Cardiac fibroblast (primary cell): ENCODE results near the gene ADGRA1.

Experiments used
- DNase-seq, 2 donors: peaks; one replicate each; pipeline versions ENCODE4 v3.0.0 to v3.0.0-alpha.2; 2010; ENCODE audit warnings: low read depth in 2 of 2
- H3K4me3 ChIP-seq, 2 donors: replicated peaks in 1 of 2; 1 replicate in 1 of 2; 2 replicates in 1 of 2; pipeline ENCODE4 v1.5.1; 2011; ENCODE audit warnings: low read depth in 2 of 2, low read length in 2 of 2, mild to moderate bottlenecking in 2 of 2, moderate library complexity in 1 of 2
- TF ChIP-seq, protein P1 (sequence below): IDR thresholded peaks from one replicate; pipeline ENCODE4 v1.5.1; 2011; ENCODE audit warnings: low read depth, mild to moderate bottlenecking, low read length, inconsistent platforms

Gene ADGRA1

GRCh38 chr10:133121479-133121878 is 33.8 kb downstream of the ADGRA1 start:
- DNase-seq, result no peak
- TF ChIP-seq, protein P1, sequence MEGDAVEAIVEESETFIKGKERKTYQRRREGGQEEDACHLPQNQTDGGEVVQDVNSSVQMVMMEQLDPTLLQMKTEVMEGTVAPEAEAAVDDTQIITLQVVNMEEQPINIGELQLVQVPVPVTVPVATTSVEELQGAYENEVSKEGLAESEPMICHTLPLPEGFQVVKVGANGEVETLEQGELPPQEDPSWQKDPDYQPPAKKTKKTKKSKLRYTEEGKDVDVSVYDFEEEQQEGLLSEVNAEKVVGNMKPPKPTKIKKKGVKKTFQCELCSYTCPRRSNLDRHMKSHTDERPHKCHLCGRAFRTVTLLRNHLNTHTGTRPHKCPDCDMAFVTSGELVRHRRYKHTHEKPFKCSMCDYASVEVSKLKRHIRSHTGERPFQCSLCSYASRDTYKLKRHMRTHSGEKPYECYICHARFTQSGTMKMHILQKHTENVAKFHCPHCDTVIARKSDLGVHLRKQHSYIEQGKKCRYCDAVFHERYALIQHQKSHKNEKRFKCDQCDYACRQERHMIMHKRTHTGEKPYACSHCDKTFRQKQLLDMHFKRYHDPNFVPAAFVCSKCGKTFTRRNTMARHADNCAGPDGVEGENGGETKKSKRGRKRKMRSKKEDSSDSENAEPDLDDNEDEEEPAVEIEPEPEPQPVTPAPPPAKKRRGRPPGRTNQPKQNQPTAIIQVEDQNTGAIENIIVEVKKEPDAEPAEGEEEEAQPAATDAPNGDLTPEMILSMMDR, result no peak
- no peak overlapping the region for H3K4me3 ChIP-seq

DNA sequence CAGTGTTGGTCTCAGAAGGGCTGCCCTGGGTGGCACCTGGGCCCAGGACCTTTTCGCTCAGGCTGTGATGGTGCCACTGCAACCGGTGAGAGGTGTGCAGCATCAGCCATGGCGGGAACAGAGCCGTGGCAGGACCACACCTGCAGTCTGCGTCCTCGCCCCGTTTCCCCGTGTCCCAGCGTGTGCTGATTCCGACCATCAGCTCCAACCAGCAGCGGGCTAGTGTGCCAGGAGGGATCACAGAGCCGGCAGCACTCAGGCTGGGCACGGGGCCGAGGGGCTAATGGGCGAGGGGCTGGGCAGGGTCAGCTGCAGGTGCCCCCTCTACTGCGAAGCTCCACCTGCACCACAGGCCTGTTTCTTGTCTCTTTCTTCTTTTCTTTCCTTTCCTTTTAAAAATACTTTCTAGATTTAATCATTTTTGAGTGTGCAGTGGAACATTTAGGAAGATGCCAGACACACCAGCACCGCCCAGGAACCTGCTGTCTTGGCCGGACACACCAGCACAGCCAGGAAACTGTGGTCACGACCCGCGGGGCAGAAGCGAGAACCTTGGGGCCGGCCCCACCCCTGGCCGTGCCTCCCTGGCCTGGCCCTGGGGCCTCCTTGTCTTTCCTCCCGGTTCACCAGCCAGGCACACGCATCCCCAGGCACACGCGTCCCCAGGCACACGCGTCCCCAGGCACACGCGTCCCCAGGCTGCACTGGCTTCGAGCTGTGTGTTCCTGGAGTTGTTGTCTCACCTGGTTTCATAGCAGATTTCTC is 34.6 kb downstream of the ADGRA1 start:
- DNase-seq, result no peak
- H3K4me3 ChIP-seq, result no peak overlapping the region
- TF ChIP-seq, protein P1, result no peak

- TF ChIP-seq, protein P1, result no peak
- DNase-seq, result no peak
- no peak overlapping the region for H3K4me3 ChIP-seq
Observed at GRCh38 chr10:133123050-133123745, 35.5 kb downstream of the ADGRA1 start.

GRCh38 chr10:133123746-133124356 is 36.1 kb downstream of the ADGRA1 start:
- TF ChIP-seq, protein P1, result no peak
- no peak for DNase-seq
- H3K4me3 ChIP-seq, result no peak overlapping the region

DNA sequence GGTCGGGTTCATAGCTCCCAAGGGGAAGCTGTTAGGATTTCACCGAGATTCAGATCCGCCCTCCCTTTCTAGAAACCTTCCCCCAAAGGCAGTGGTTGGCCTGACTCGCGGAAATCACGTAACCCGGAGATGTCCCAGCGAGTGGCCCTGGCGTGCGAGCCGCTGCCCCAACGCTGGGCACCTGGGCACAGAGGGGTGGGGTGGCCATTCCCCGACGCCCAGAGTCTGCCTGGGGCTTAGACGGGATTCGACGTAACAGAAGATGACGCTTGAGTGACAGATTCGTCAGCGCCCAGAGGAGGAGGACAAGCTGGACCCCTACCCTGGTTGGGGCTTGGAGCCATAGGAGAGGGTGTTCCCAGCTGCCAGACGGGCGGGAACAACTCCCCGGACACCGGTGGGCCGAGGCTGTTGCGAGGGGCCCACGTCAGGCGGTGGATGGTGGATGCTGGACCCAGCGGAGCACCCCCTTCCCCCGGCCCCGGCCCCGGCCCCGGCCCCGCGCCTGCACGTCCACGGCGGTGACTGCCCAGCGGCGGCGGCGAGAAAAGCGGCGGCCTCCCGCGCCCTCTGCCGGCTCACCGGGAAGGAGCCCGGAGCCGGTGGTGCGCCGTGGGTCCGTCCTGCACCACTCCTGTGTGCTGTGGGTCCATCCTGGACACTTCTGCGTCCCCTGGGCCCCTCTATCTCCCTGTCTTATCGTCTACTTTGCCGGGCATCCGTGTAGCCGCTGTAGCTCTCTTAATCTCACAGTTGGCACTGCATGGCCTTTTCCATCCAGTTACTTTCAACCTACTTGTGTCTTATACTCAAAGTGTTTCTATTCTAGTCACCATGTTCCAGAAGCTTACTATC is 36.9 kb downstream of the ADGRA1 start:
- no peak overlapping the region for H3K4me3 ChIP-seq
- DNase-seq, result peak; percentile 28 to 31
- TF ChIP-seq, protein P1, result peak; percentile 39

DNA sequence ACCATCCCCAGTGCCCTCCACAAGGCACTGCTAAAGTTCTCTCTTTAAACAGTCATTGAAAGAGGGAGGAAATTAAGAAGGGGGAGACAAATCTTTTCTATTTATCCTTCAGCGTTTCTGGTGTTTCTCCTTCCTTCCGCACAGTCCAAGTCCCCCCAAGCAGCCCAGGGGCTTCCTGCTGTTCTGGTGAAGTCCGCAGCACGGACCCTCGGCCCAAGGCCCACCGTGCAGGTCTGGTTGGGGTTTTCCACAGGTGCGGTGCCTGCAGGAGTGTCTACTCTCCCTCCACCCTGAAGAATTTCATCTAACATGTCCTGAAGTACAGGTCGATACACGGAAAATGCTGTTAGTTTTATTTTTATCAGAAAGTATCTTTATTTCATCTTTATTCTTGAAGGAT is 38.2 kb downstream of the ADGRA1 start:
- TF ChIP-seq, protein P1, result no peak
- no peak for DNase-seq

More for the DNA sequence above, 38.2 kb downstream of the ADGRA1 start:
- H3K4me3 ChIP-seq, result no peak overlapping the region
